ENCODE data around the gene DNAL1. TPM values are rescaled to one million over a fixed set of nuclear protein-coding genes. Genes with fewer than 3 reads are reported as not detected.

DNAL1 gene, protein sequence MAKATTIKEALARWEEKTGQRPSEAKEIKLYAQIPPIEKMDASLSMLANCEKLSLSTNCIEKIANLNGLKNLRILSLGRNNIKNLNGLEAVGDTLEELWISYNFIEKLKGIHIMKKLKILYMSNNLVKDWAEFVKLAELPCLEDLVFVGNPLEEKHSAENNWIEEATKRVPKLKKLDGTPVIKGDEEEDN
- 9.0 and 9.2 TPM in 2 replicates for total RNA-seq

DNA sequence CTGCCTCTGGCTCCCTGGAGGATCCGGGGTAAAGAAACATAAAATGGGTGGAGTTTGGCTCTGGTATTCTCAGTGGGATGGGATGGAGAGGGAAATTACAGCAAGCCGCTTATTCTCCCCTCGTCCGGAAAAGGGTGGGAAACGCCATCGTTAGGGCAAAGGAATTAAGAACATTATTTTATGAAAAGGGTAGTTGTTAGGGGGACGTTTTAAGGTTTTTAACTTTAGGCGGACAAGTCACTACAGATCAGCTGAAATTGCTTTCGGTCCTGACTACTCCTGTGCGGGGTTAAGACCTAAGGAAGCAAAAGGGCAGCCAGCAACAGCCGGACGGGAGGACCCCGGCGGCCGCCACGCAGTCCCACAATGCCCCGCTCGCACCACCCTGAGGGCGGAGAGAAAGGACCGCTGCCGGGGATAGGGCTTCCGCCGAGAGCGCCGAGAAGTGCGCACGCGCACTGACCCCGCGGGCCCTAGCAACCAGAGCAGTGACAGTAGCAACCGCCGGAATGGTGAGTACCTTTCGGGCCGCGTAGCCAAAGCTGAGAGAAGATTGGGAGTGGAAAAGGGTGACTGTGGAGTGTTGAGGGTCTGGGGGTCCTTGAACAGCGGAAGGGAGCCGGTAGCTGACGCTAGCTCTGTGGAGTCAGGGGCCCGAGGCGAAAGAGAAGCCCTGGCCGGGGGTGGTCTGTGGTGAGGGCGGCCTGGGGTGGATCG is at the start of gene DNAL1:
TSS of gene DNAL1 (plus strand) at position 456 of the 717 bp plus-strand sequence. CDS start at position 510, 54 bp downstream.

DNA sequence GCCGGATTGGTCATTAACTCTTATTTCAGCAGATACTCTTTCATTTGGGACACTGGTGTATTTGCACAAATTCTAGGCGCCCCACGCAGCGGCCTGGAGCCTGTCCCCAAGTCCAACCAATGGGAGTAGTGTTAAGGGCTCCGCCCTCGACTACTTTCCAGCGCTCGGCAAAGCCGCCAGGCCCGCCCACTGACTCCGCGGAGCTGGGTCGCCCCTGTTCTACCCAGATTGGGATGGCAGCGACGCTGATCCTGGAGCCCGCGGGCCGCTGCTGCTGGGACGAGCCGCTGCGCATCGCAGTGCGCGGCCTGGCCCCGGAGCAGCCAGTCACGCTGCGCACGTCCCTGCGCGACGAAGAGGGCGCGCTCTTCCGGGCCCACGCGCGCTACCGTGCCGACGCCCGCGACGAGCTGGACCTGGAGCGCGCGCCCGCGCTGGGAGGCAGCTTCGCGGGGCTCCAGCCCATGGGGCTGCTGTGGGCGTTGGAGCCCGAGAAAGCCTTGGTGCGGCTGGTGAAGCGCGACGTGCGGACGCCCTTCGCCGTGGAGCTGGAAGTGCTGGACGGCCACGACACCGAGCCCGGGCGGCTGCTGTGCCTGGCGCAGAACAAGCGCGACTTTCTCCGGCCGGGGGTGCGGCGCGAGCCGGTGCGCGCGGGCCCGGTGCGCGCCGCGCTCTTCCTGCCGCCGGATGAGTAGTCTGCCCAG is 32.3 kb upstream of the DNAL1 start, which contains the start of gene ACOT6:
TSS of gene ACOT6 (plus strand) at position 179 of the 707 bp plus-strand sequence. CDS start at position 234, 55 bp downstream.

DNA sequence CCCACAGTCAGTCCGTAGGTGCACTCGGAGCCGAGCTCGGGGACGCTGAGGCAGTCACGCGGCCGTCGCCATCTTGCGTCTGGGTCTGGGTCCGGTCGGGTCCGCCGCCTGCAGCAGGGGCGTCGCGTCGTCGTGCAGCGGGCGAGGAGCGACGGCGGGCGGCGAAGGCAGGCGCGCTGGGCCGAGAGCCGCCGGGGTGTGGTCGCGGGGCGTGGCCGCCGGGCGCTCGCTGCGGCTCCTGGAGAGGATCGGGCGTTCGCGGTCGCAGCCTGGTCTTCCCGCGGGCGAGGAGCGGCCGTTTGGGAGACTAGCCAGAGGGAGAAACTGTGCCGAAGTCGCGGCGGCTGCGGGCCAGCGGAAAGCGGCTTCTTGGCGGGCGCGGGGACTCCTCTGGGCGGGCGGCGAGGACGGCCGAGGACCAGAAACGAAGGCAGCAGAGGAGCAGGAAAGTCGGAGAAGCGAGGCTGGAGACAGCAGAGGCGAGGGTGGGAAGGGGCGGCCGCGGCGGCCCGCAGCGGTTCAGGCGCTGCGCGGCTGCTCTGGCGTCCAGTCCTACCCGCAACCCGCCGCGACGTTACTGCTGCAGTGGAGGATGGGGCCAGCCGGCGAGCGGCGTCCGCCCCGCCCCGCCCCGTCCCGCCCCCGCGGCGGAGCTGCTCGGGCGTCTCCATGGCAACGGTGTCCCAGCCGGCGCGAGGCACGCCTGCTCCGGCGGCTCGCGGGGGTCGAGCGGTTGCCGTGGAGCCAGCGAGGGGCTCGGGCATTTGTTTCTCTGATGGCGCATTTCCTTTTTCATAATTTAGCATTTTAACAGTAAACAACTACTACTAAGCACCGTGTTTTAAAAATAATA is 69.2 kb downstream of the DNAL1 start, which contains the start of gene PNMA1:
TSS of gene PNMA1 (minus strand) at position 582 of the 853 bp plus-strand sequence. CDS start 745 bp downstream, outside the sequence.

Other genes starting within 250 kb of the DNAL1 start
- 23.9 and 50.5 TPM in 2 replicates for gene NUMB, start 186.4 kb upstream of the DNAL1 start, total RNA-seq
- 23.3 and 23.6 TPM in 2 replicates for gene RIOX1, start 154.1 kb upstream of the DNAL1 start, total RNA-seq
- gene ACOT1, start 107.8 kb upstream of the DNAL1 start, total RNA-seq, result 1.00 and 1.0 TPM in 2 replicates
- 0.34 and 0.85 TPM in 2 replicates for gene HEATR4, start 86.0 kb upstream of the DNAL1 start, total RNA-seq
- gene ACOT2, start 75.8 kb upstream of the DNAL1 start, total RNA-seq, result 7.0 and 9.2 TPM in 2 replicates
- gene ACOT4, start 53.1 kb upstream of the DNAL1 start, total RNA-seq, result 0.36 and 0.68 TPM in 2 replicates
- not detected in 2 replicates for gene ACOT6, start 32.5 kb upstream of the DNAL1 start, total RNA-seq
- gene PNMA1, start 69.4 kb downstream of the DNAL1 start, total RNA-seq, result 8.2 and 18.7 TPM in 2 replicates
- 6.5 and 9.0 TPM in 2 replicates for gene PTGR2, start 206.8 kb downstream of the DNAL1 start, total RNA-seq
- 74.5 and 171 TPM in 2 replicates for gene ZNF410, start 241.9 kb downstream of the DNAL1 start, total RNA-seq

Data from nasal cavity respiratory epithelium epithelial cell of viscerocranial mucosa (primary cell).